HG03469 (cell line): ENCODE measurements around the gene SHROOM3.

ENCODE experiments used
- ATAC-seq: cut with Tn5 transposase; IDR thresholded peaks from one replicate; pipeline ENCODE4 v1.9.1; 2021; ENCODE audit warnings: mild to moderate bottlenecking, moderate library complexity, moderate number of reproducible peaks; ENCODE audit not compliant: unreplicated experiment

SHROOM3 gene

GRCh38 chr4:76535603-76536372 is 100.8 kb downstream of the SHROOM3 start:
- ATAC-seq, result no peak

- ATAC-seq, result no peak
Observed at GRCh38 chr4:76536373-76536689, 101.3 kb downstream of the SHROOM3 start.

GRCh38 chr4:76538296-76538695 is 103.3 kb downstream of the SHROOM3 start:
- no peak for ATAC-seq

- ATAC-seq, result no peak
Observed at GRCh38 chr4:76539979-76540378, 105.0 kb downstream of the SHROOM3 start.

- ATAC-seq, result no peak
Observed at GRCh38 chr4:76540486-76540885, 105.5 kb downstream of the SHROOM3 start.

- ATAC-seq, result no peak
Observed at GRCh38 chr4:76543378-76543777, 108.3 kb downstream of the SHROOM3 start.

GRCh38 chr4:76544725-76545124 is 109.7 kb downstream of the SHROOM3 start:
- no peak for ATAC-seq

GRCh38 chr4:76545226-76545884 is 110.3 kb downstream of the SHROOM3 start:
- ATAC-seq, result no peak

- ATAC-seq, result no peak
Observed at GRCh38 chr4:76546327-76546726, 111.3 kb downstream of the SHROOM3 start.

- ATAC-seq, result no peak
Observed at GRCh38 chr4:76546759-76547742, 112.0 kb downstream of the SHROOM3 start.

- no peak for ATAC-seq
Observed at GRCh38 chr4:76548704-76549103, 113.7 kb downstream of the SHROOM3 start.

- no peak for ATAC-seq
Observed at GRCh38 chr4:76549765-76550164, 114.7 kb downstream of the SHROOM3 start.

- no peak for ATAC-seq
Observed at GRCh38 chr4:76550966-76551780, 116.1 kb downstream of the SHROOM3 start.

GRCh38 chr4:76554630-76555029 is 119.6 kb downstream of the SHROOM3 start:
- no peak for ATAC-seq

GRCh38 chr4:76556452-76556851 is 121.4 kb downstream of the SHROOM3 start:
- no peak for ATAC-seq

GRCh38 chr4:76558396-76559235 is 123.6 kb downstream of the SHROOM3 start:
- ATAC-seq, result no peak

GRCh38 chr4:76559236-76560071 is 124.4 kb downstream of the SHROOM3 start:
- ATAC-seq, result no peak

- ATAC-seq, result no peak
Observed at GRCh38 chr4:76562161-76562560, 127.1 kb downstream of the SHROOM3 start.
